ENCODE measurements around the gene GUCY1B1. TPM values are rescaled to one million over a fixed set of nuclear protein-coding genes. Genes with fewer than 3 reads are reported as not detected.

GUCY1B1 gene
- total RNA-seq, 1 donor, result 29.6 TPM

- DNase-seq (ENCODE audit: low read depth in 2 of 3, low spot score in 2 of 3), result peak in 1 of 3 donors; percentile 29
Observed at GRCh38 chr4:155854582-155855226, 95.9 kb downstream of the GUCY1B1 start.

GRCh38 chr4:155855897-155856296 lies 97.1 kb downstream of the GUCY1B1 start:
- DNase-seq (ENCODE audit: low read depth in 2 of 3, low spot score in 2 of 3), result no peak

Other genes starting within 250 kb of the GUCY1B1 start
- 84.0 TPM for gene GUCY1A1, start 92.2 kb upstream of the GUCY1B1 start, total RNA-seq
- gene ASIC5, start 107.3 kb downstream of the GUCY1B1 start, total RNA-seq, result not detected
- not detected for gene TDO2, start 144.7 kb downstream of the GUCY1B1 start, total RNA-seq
- gene CTSO, start 194.8 kb downstream of the GUCY1B1 start, total RNA-seq, result 11.0 TPM